ENCODE data around the gene PPFIA4.

PPFIA4 gene

DNA sequence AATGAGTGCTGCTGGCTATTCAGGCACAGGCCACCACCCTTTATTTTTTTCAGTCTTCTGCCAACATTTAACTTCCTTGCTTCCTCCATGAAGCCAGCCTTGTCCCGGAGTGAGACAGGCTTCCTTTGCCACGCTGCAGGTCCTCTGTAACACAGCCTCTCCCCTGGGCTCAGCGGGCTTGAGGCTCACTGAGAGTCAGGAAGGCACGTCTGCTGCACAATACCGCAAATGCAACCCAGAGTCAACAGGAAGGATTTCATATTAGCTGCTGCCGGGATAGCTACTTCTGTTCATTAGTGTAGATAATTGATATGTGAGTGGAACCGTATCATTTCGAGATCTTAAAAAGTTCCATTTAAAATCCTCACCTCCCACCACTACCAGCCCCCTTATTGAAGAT is 37.0 kb downstream of the PPFIA4 start:
- Histone ChIP-seq H3K79me2 (ENCODE audit: control insufficient read depth, insufficient read depth, low read length, poor library complexity) (no peaks in the 10 kb centered on the region), H4K91ac (ENCODE audit: low read depth, low read length) (no peak overlapping the region), H3K4me1 (ENCODE audit: control insufficient read depth in 1 of 2, insufficient read depth in 2 of 2, low read length in 2 of 2) (no peaks in the 10 kb centered on the region), H2BK12ac (ENCODE audit: low read length) (no peak overlapping the region), H4K8ac (ENCODE audit: low read depth, low read length) (no peak overlapping the region), H3K36me3 (ENCODE audit: control insufficient read depth in 1 of 2, insufficient read depth in 2 of 2, low read length in 2 of 2) (no peaks in the 10 kb centered on the region), H3K27me3 (ENCODE audit: insufficient read depth, low read length) (no peaks in the 10 kb centered on the region), H2AK5ac (ENCODE audit: low read length) (no peak overlapping the region), H3K23ac (ENCODE audit: low read length) (no peak overlapping the region), H3K9ac (ENCODE audit: low read length) (no peak overlapping the region), H3K14ac (ENCODE audit: low read length) (no peak overlapping the region), H2BK5ac (ENCODE audit: low read depth, low read length, poor library complexity) (no peak overlapping the region), H2AFZ (ENCODE audit: insufficient read depth, low read length, poor library complexity) (no peak overlapping the region), H3K9me3 (ENCODE audit: insufficient read depth, low read depth, low read length) (peaks cover under 1% of the 10 kb centered on the region), H3K18ac (ENCODE audit: low read length) (no peak overlapping the region), H3K4me2 (ENCODE audit: low read length) (no peak overlapping the region), H3K4ac (ENCODE audit: low read depth, low read length) (no peak overlapping the region), H3K27ac (ENCODE audit: low read depth, low read length) (no peak overlapping the region), H3K79me1 (ENCODE audit: low read length) (no peaks in the 10 kb centered on the region), H4K12ac (ENCODE audit: low read depth, low read length) (no peak overlapping the region), H3K4me3 (ENCODE audit: low read depth, low read length) (no peak overlapping the region), H2BK120ac (ENCODE audit: insufficient read depth, low read length, poor library complexity) (no peak overlapping the region)
- DNase-seq = no peak
- WGBS (ENCODE audit: extremely low coverage, insufficient coverage, insufficient read length) = no CpG with 5 or more reads among the region's 8 CpGs

DNA sequence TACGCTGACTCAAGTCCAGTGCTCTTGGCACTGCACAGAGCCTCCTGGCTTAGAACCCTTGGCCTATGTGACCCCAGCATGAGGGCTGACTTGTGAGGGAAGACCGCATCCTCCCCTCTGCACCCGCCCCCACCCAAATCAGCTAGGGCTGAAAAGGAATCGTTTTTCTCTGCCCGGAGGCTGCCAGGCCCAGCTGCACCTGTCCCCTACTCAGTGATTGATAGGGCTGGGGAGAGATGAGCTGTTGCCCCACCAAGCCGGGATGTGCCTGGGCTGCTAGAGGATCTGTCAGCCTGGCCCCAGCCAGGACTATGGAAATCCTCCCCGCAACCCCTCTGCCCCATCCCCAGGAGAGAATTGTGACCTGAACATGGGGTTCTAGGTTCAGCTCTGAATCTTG is 38.9 kb downstream of the PPFIA4 start:
- Histone ChIP-seq H2BK12ac (ENCODE audit: low read length) (no peak overlapping the region), H3K4me3 (ENCODE audit: low read depth, low read length) (no peak overlapping the region), H2BK5ac (ENCODE audit: low read depth, low read length, poor library complexity) (no peak overlapping the region), H3K27me3 (ENCODE audit: insufficient read depth, low read length) (no peaks in the 10 kb centered on the region), H3K27ac (ENCODE audit: low read depth, low read length) (no peak overlapping the region), H3K4ac (ENCODE audit: low read depth, low read length) (no peak overlapping the region), H2BK120ac (ENCODE audit: insufficient read depth, low read length, poor library complexity) (no peak overlapping the region), H4K12ac (ENCODE audit: low read depth, low read length) (no peak overlapping the region), H2AK5ac (ENCODE audit: low read length) (no peak overlapping the region), H3K79me1 (ENCODE audit: low read length) (no peaks in the 10 kb centered on the region), H3K9ac (ENCODE audit: low read length) (no peak overlapping the region), H3K4me1 (ENCODE audit: control insufficient read depth in 1 of 2, insufficient read depth in 2 of 2, low read length in 2 of 2) (no peaks in the 10 kb centered on the region), H3K18ac (ENCODE audit: low read length) (no peak overlapping the region), H3K9me3 (ENCODE audit: insufficient read depth, low read depth, low read length) (no peaks in the 10 kb centered on the region), H3K4me2 (ENCODE audit: low read length) (no peak overlapping the region), H3K36me3 (ENCODE audit: control insufficient read depth in 1 of 2, insufficient read depth in 2 of 2, low read length in 2 of 2) (no peaks in the 10 kb centered on the region), H3K14ac (ENCODE audit: low read length) (no peak overlapping the region), H2AFZ (ENCODE audit: insufficient read depth, low read length, poor library complexity) (no peak overlapping the region), H3K23ac (ENCODE audit: low read length) (no peak overlapping the region), H4K8ac (ENCODE audit: low read depth, low read length) (no peak overlapping the region), H4K91ac (ENCODE audit: low read depth, low read length) (no peak overlapping the region), H3K79me2 (ENCODE audit: control insufficient read depth, insufficient read depth, low read length, poor library complexity) (no peaks in the 10 kb centered on the region)
- DNase-seq = no peak
- no CpG with 5 or more reads among the region's 7 CpGs for WGBS (ENCODE audit: extremely low coverage, insufficient coverage, insufficient read length)

DNA sequence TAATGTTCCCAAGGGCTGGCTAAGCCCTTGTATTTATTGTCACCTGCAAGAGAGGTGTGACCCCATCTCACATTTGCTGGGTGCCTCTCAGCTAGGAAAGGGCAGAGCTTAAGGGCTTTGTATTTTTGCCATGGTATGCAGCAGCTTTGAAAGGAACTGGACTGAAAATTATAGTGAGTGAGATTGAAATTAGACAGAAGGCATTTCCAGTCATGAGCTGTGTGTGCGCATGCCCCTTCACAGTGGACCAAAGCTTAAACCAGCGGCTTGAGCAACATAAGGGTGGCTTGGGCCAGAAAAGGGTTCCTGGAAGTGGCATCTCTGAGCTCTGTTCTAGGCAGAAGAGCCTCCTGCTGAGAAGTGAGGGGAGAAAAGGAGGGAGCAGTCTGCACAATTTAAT is 39.7 kb downstream of the PPFIA4 start:
- DNase-seq = no peak
- H3K14ac ChIP-seq (ENCODE audit: low read length) = no peak overlapping the region
- H3K4me2 ChIP-seq (ENCODE audit: low read length) = no peak overlapping the region
- H4K8ac ChIP-seq (ENCODE audit: low read depth, low read length) = no peak overlapping the region
- no CpG with 5 or more reads among the region's 2 CpGs for WGBS (ENCODE audit: extremely low coverage, insufficient coverage, insufficient read length)
- no peak overlapping the region for H3K27ac ChIP-seq (ENCODE audit: low read depth, low read length)
- H3K27me3 ChIP-seq (ENCODE audit: insufficient read depth, low read length) = no peaks in the 10 kb centered on the region
- no peak overlapping the region for H2BK120ac ChIP-seq (ENCODE audit: insufficient read depth, low read length, poor library complexity)
- no peaks in the 10 kb centered on the region for H3K4me1 ChIP-seq (ENCODE audit: control insufficient read depth in 1 of 2, insufficient read depth in 2 of 2, low read length in 2 of 2)
- no peak overlapping the region for H2BK12ac ChIP-seq (ENCODE audit: low read length)
- no peak overlapping the region for H2AFZ ChIP-seq (ENCODE audit: insufficient read depth, low read length, poor library complexity)
- H3K9me3 ChIP-seq (ENCODE audit: insufficient read depth, low read depth, low read length) = no peaks in the 10 kb centered on the region
- no peak overlapping the region for H3K4ac ChIP-seq (ENCODE audit: low read depth, low read length)
- no peak overlapping the region for H2BK5ac ChIP-seq (ENCODE audit: low read depth, low read length, poor library complexity)
- H4K12ac ChIP-seq (ENCODE audit: low read depth, low read length) = no peak overlapping the region
- H3K36me3 ChIP-seq (ENCODE audit: control insufficient read depth in 1 of 2, insufficient read depth in 2 of 2, low read length in 2 of 2) = no peaks in the 10 kb centered on the region
- H3K18ac ChIP-seq (ENCODE audit: low read length) = no peak overlapping the region
- H3K4me3 ChIP-seq (ENCODE audit: low read depth, low read length) = no peak overlapping the region
- no peak overlapping the region for H4K91ac ChIP-seq (ENCODE audit: low read depth, low read length)
- no peak overlapping the region for H3K9ac ChIP-seq (ENCODE audit: low read length)
- H3K79me2 ChIP-seq (ENCODE audit: control insufficient read depth, insufficient read depth, low read length, poor library complexity) = no peaks in the 10 kb centered on the region
- no peak overlapping the region for H3K23ac ChIP-seq (ENCODE audit: low read length)
- H3K79me1 ChIP-seq (ENCODE audit: low read length) = no peaks in the 10 kb centered on the region
- H2AK5ac ChIP-seq (ENCODE audit: low read length) = no peak overlapping the region

DNA sequence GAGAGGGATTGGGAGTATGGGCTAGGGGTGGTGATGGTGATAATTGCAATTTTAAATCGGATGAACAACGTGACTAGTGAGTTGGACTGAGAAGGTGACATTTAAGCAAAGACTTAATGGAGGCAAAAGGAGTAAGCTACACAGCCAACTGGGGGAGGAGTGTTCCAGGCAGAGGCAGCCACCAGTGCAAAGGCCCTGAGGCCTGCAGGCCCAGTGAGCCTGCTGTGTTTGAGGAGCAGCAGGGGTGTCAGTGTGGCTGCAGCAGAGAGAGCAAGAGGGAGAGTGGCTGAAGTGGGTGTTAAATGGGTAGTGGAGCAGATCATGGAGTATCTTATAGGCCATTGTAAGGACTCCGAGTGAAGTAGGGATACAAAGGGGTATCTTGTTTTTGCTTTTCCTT is 40.7 kb downstream of the PPFIA4 start:
- WGBS (ENCODE audit: extremely low coverage, insufficient coverage, insufficient read length) = no CpG with 5 or more reads among the region's 3 CpGs
- H2BK12ac ChIP-seq (ENCODE audit: low read length) = no peak overlapping the region
- DNase-seq = no peak

More for the DNA sequence above, 40.7 kb downstream of the PPFIA4 start:
- H3K4me3 ChIP-seq (ENCODE audit: low read depth, low read length) = no peak overlapping the region
- no peak overlapping the region for H3K27ac ChIP-seq (ENCODE audit: low read depth, low read length)
- no peak overlapping the region for H4K12ac ChIP-seq (ENCODE audit: low read depth, low read length)
- no peaks in the 10 kb centered on the region for H3K79me1 ChIP-seq (ENCODE audit: low read length)
- no peak overlapping the region for H4K91ac ChIP-seq (ENCODE audit: low read depth, low read length)
- no peak overlapping the region for H3K9ac ChIP-seq (ENCODE audit: low read length)
- H3K9me3 ChIP-seq (ENCODE audit: insufficient read depth, low read depth, low read length) = no peaks in the 10 kb centered on the region
- H3K36me3 ChIP-seq (ENCODE audit: control insufficient read depth in 1 of 2, insufficient read depth in 2 of 2, low read length in 2 of 2) = no peaks in the 10 kb centered on the region
- no peak overlapping the region for H3K4ac ChIP-seq (ENCODE audit: low read depth, low read length)
- H4K8ac ChIP-seq (ENCODE audit: low read depth, low read length) = no peak overlapping the region
- no peak overlapping the region for H2AFZ ChIP-seq (ENCODE audit: insufficient read depth, low read length, poor library complexity)
- H3K18ac ChIP-seq (ENCODE audit: low read length) = no peak overlapping the region
- H2BK120ac ChIP-seq (ENCODE audit: insufficient read depth, low read length, poor library complexity) = no peak overlapping the region
- H3K79me2 ChIP-seq (ENCODE audit: control insufficient read depth, insufficient read depth, low read length, poor library complexity) = no peaks in the 10 kb centered on the region
- H2BK5ac ChIP-seq (ENCODE audit: low read depth, low read length, poor library complexity) = no peak overlapping the region
- no peak overlapping the region for H3K14ac ChIP-seq (ENCODE audit: low read length)
- no peak overlapping the region for H3K23ac ChIP-seq (ENCODE audit: low read length)
- no peak overlapping the region for H2AK5ac ChIP-seq (ENCODE audit: low read length)
- H3K4me1 ChIP-seq (ENCODE audit: control insufficient read depth in 1 of 2, insufficient read depth in 2 of 2, low read length in 2 of 2) = no peaks in the 10 kb centered on the region
- no peaks in the 10 kb centered on the region for H3K27me3 ChIP-seq (ENCODE audit: insufficient read depth, low read length)
- H3K4me2 ChIP-seq (ENCODE audit: low read length) = no peak overlapping the region

Data from trophoblast cell (in vitro differentiated cells and primary cell).